ENCODE measurements around the gene CEP63.

- TF ChIP-seq YY1 (IDR thresholded peaks at IDR 0.05; ENCODE audit: insufficient read depth, insufficient read length): no peak
- no peak for TF ChIP-seq ZNF274 (IDR thresholded peaks at IDR 0.05; ENCODE audit: low read depth, low read length)
- TF ChIP-seq SUZ12 (IDR thresholded peaks at IDR 0.05; ENCODE audit: extremely low read depth, insufficient read depth, insufficient read length): no peak
Observed at GRCh38 chr3:134527538-134528186, 41.8 kb downstream of the CEP63 start.

Measured in NT2/D1 (cell line).